ENCODE data around the gene EDIL3.
"Not testable (repeated sequence)": the region's sequence is repeated elsewhere in the genome, so short reads cannot be mapped to it uniquely, and the experiment has no call there.

The EDIL3 gene

GRCh38 chr5:84378961-84379360 is 5.7 kb downstream of the EDIL3 start:
- ATAC-seq (no peak), DNase-seq (no peak)

DNA sequence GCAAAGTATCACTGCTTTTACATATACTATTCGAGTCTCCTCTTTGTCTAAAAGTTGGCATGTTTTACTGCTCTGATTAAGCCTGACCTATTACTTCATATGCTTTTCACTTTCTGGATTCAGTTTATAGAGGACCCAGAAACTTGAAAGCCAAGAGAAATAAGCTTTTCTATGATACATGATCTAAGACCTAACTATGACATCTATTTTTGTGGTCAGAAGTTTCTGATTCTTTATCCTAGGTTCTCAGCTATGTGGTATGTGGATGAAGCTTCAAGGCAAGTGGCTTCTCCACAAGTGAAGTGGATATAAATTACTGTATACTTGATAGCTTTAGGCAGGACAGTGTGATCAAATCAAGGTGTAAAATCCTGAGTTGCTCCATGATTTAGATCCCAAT is 6.3 kb downstream of the EDIL3 start:
- ATAC-seq: no peak
- no peak for DNase-seq

DNA sequence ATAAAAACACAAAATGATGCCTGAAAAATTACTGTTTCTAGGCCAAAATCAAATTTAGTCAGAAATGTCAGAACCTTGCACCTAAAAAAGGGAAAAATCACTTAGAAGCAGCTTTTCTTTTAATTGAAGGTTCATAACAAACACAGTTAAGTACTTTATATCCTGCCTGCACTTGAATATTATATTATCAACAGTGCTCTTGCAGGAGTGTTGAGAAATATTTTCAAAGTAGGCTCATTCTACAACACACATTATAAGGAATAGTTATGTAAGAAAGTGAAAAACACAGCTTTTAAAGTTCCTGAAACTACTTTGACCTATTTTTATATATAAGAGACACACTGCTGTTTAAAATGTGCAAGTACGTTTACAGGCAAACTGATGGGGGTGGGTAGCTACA is 8.3 kb downstream of the EDIL3 start:
- ATAC-seq (no peak), DNase-seq (no peak)

DNA sequence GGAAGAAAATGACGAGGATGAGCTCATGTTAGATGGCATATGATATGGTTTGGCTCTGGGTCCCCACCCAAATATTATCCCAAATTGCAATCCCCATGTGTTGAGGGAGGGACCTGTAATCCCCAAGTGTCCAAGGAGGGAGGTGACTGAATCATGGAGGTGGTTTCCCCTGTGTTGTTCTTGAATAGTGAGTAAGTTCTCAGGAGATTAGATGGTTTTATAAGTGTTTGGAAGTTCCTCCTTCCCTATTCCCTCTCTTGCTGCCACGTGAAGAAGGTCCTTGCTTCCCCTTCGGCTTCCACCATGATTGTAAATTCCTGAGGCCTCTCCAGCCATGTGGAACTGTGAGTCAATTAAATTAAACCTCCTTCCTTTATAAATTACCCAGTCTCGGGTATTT is 10.1 kb downstream of the EDIL3 start:
- DNase-seq: no peak
- no peak for ATAC-seq

- DNase-seq: no peak
- ATAC-seq: no peak
Observed at GRCh38 chr5:84373506-84373905, 11.2 kb downstream of the EDIL3 start.

GRCh38 chr5:84372066-84372695 is 12.5 kb downstream of the EDIL3 start:
- ATAC-seq (no peak), DNase-seq (no peak)

DNA sequence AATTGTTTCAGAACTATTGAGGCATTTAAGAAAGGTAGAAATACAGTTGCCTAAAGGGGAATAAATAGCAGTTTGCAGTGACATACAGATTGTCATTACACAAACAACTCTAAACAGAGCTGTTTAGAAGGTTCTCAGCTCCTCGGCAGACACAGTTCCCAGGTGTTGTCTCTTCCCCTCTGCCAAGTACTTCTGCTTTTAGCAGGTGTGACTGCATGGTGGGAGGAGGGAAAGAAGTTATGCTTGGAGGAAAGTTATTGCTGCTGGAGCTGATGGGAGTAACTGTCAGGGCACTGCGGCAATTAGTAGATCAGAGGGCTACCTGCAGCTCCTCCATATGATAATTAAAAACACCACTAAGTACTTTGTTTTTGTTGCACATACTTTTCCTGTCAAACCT is 14.5 kb downstream of the EDIL3 start:
- DNase-seq: no peak
- ATAC-seq: no peak

DNA sequence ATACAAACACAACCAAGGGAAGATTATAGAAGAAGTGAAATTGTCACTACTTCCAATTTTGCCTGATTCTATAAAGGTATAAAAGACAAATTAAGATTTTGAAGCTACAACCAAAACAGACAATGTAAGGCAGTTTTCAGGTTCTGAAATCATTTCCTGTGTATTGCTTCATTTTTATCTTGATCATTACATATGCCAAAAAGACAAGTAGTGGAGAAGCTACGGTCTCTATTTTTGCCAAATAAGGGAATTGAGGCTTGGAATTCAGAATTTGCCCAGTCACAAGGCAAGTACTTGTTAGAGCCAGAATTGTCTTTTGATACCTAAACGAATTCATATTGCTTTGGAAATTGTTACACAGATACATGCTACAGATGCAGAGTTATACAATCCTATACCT is 20.6 kb downstream of the EDIL3 start:
- no peak for DNase-seq
- ATAC-seq: no peak

DNA sequence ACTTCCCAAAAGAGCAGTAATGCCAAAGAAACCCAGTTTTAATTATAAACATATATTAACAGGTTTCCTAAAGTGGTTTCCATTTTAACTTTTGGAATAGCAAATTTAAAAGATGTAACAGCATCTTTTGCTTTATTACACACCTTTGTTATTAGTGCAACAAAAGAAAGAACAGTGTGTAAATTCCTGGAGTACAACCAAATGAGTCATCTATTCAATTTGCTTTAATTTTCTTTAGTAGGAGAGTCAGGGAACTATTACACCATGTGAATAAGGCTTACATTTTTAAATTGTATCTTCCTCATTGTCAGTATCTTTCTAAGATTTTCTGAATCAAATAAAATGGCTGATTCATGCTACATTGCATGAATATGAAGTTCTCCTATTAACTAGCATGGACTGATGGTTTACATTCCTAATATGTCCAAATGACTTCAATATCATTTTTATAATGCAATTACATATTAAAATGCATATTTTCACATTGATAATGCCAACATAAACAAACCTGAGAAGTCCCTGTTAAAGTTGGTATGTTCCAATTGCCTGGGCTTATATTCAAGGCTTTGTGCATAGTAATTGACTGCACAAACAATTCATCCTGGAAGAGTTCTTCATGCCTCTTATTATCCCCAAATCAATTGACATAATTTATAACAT is 22.5 kb downstream of the EDIL3 start:
- DNase-seq (no peak), ATAC-seq (no peak)

- ATAC-seq (no peak), DNase-seq (no peak)
Observed at GRCh38 chr5:84361572-84361971, 23.1 kb downstream of the EDIL3 start.

DNA sequence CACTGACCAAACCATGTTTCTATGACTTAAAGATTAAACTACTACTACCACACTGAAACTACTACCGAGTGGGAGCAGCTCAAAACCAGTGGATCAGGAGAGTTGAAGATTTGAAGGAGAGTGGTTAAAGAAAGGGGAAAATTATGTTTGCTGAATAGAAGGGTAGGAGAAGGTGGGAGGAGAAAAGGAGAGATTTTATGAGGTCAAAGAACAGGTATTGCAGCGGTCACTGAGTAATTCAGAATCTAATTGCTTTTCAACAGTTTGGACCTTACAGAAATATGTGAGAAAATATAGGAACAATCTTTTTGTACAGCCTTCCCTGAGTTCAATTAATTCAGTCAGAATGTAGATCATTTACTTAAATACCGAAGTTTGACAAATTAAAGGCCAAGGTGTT is 24.6 kb downstream of the EDIL3 start:
- DNase-seq (no peak), ATAC-seq (no peak)

- ATAC-seq: no peak
- no peak for DNase-seq
Observed at GRCh38 chr5:84354101-84354500, 30.6 kb downstream of the EDIL3 start.

DNA sequence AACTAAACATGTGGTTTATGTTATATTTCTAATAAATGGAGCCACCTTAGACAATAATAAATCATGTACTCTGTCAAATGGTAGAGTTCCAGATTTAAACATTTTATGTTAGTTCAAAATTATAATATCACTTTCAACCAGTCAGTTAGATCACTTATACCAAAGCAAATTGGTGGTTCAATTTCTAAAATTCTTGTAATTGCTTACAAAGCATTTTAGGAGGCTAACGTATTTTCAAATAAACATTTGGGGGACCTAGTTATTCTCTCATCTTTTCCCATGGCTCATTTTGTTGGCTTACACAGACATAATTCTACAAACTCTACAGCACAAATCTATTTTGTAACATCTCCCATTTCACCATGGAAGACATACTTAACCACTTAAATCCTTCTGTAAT is 39.9 kb downstream of the EDIL3 start:
- DNase-seq: no peak
- ATAC-seq: no peak

DNA sequence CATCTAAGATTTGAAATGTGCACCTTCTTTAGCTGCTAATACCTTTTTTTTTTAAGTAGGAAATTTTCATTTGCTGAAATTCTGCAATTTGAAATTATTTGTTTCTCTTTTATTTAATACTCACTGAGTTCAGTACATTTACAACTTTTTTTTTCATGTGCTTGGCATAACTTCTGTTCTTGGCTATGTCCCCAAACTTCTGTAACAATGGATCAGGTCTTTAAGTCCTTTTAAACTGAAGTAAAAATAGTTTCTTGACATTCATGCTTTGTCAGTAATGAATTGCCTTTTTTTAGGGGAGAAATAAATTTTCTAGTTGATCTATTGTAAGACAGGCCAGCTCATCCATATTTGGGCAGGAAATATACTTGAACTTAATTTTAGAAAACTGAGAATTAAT is 41.5 kb downstream of the EDIL3 start:
- ATAC-seq: no peak
- DNase-seq: no peak

- no peak for ATAC-seq
- DNase-seq: no peak
Observed at GRCh38 chr5:84332106-84332505, 52.6 kb downstream of the EDIL3 start.

- no peak for DNase-seq
- ATAC-seq: no peak
Observed at GRCh38 chr5:84327591-84327990, 57.1 kb downstream of the EDIL3 start.

DNA sequence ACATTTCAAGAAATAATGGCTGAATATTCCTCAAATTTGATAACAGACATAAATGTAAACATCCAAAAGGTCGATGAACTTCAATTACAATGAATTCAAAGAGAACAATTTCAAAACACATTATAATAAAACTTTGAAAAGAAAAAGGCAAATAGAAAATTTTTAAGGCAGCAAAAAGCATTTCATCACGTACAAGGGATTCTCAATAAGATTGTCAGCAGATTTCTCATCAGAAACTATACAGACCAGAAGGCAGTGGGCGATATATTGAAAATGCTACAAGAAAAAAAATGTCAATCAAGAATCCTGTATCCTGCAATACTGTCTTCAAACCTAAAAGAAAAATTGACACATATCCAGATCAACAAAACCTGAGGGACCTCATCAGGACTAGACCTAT is 62.0 kb downstream of the EDIL3 start:
- no peak for ATAC-seq
- no peak for DNase-seq

- DNase-seq, ATAC-seq: not testable (repeated sequence)
Observed at GRCh38 chr5:84317826-84318225, 66.9 kb downstream of the EDIL3 start.

DNA sequence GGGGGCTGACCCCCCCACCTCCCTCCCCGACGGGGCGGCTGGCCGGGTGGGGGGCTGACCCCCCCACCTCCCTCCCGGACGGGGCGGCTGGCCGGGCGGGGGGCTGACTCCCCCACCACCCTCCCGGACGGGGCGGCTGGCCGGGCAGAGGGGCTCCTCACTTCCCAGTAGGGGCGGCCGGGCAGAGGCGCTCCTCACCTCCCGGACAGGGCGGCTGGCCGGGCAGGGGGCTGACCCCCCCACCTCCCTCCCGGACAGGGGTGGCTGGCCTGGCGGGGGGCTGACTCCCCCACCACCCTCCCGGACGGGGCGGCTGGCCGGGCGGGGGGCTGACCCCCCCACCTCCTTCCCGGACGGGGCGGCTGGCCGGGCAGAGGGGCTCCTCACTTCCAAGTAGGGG is 72.4 kb downstream of the EDIL3 start:
- not testable (repeated sequence) for ATAC-seq

GRCh38 chr5:84309850-84310249 is 74.8 kb downstream of the EDIL3 start:
- ATAC-seq, DNase-seq: not testable (repeated sequence)

More for the DNA sequence above, 72.4 kb downstream of the EDIL3 start:
- not testable (repeated sequence) for DNase-seq

DNA sequence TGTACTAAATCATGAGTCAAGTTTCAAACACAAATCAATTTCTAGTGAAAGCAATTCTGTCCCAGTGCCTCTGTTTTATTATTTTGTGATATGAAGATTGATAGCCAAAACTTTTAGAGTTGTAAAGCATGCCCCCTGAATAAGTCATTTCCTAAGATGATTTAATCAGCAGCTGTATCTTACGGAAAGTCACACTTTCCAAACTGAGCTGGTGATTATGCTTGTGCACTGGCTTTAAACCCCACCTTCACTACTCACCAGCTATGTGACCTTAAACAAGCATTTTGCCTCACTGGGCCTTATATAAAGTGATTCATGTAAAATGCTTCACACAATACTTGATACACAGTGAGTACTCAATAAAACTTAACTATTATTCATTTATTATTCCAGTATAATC is 78.1 kb downstream of the EDIL3 start:
- ATAC-seq: no peak
- no peak for DNase-seq

DNA sequence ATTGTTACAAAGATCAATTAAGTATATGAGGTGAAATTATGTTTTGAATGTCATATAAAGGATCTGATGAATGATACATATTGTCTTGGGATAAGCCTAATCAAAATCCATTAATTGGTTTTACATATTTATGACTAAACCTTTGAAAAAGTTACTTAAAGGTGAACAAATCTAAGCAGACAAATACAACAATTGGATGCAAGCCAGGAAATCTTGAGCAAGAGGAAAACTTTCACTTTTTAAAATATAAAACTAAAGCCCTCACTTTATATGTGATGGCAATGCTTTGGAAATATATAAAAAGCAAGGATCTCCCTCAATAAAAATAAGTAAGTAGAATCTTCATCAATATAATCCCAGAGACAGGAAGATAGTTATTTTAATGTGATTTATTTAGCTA is 80.1 kb downstream of the EDIL3 start:
- DNase-seq (no peak), ATAC-seq (no peak)

- ATAC-seq (no peak), DNase-seq (no peak)
Observed at GRCh38 chr5:84303315-84303714, 81.4 kb downstream of the EDIL3 start.

GRCh38 chr5:84301535-84301934 is 83.1 kb downstream of the EDIL3 start:
- DNase-seq (no peak), ATAC-seq (no peak)
